Activated gamma-delta T cell (primary cell): ENCODE results near the gene BRF1.
A peak's percentile ranks its signal among the peaks of the same experiment; 100 is the strongest.

ENCODE experiments used
- DNase-seq: peaks from one replicate; lab custom pipeline; 2025; lab: John Stamatoyannopoulos, UW

The BRF1 gene

DNA sequence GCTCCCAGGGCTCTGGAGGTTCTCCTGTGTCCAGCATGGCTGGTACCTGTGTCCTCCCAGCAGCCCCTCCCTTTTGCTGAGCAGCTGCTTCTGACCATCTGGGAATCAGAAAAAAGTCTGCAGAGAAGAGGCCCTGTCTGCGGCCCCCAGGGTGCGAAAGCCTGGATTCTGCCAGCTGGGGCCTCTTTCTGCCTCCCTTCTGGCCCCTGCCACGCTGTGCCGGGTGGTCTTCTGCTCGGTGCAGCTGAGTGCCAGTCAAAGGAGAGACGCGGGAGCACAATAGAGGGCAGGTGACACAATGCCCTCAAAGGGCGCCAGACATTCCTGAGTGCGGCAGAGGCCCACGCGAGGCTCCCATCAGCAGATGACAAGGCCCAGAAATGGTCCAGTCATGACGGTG, 39.8 kb downstream of the BRF1 start:
- DNase-seq, result no peak

DNA sequence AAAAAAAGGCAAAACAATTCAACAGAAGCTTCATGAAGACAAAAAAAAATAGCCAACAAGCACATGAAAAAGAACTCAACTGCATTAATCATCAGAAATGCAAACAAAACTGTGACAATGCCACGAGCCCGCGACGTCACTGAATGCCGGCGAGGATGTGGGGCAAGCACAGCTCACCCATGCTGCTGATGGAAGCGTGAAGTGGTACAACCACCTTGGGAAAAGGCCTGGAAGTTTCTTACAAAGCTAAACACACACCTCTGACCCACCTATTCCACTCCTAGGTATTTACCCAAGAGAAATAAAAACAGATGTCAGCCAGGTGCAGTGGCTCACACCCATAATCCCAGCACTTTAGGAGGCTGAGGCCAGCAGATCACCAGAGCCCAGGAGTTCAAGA, 42.0 kb downstream of the BRF1 start:
- DNase-seq, result no peak

DNA sequence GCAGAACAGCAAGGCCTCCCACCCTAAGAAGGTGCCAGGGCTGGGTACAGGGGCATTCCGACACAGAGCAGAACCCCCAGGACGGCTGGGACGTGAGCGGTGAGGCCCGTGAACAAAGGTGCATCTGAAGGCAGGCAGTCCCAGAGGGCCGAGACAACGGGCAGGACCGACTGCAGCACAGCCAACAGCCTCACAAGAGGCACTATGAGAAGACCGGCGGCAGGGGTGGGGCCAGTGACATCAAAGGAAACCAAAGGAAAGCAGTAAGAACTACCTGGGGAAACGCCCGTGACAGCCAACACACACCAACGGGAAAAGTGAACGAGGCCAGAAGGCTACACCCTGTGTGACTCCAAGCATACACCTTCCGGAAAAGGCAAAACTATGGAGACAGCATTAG, 43.3 kb downstream of the BRF1 start:
- no peak for DNase-seq

DNA sequence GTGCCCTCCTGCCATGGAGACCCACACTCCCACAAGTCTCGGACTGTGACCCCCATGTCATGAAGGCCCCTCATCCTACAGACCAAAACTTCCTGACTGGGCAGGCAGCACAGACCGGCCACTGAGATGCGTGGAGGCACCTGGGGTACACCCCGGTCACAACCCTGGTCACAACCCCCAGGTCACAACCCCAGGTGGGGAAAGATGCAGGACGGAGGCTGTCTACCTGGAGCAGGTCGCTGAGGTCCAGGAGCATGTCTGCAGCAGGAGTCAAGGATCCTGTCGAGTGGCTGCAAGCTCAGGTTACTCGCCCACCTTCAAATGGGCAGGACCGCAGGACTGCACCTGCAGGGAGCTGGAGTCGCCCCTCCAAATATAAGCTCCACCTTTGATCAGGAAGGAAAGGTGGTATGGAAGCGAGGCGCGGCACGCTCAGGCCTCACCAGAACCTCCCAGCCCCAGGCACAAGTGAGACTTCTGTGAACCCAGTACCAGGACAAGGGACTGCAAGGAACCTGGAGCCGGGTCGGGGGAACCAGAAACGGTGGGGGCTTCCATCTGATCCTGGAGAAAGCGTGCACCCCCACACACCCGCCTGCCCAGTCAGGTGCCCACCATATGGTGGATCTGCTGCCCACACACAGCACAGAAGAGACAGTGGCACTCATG, 44.4 kb downstream of the BRF1 start:
- DNase-seq, result no peak

DNA sequence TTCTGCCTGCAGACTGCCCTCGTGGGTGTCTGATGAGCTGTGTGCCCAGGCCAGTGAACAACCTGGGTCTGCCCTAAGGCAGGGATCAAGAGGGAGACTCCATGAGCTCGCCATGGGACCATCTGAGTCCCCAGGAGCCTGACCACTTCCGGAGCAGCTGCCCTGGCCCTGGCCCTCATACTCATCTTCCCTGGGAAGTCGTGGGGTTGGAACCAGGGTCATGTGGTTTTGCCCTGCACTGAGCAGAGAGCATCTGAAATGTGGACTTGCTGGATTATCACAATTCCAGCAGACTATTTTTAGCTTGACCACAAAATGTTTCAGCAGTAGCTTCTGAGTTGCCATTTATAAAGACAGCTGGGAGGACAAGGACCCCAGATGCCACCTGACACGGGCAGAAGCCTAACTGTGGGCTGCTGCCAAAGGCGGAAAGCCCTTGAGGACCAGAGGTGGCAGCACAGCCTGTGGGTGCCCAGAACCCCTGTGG, 45.7 kb downstream of the BRF1 start:
- DNase-seq, result no peak

DNA sequence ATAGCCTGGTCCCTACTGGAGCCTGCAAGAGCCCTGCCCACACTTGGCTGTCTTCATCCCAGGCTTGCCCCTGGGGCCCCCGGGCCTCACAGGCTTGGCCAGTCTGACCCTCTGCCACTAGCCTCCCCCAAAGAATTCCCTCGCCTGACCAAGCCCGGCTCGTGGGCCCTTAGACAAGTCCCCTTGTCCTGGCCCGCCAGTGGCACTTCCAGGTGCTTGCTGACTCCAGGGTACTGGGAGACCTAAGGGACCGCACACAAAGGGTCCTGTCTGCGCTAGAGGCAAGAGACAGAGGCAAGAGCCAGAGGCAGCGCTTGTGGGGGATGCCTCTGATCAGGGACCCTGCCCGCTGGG, 47.5 kb downstream of the BRF1 start:
- no peak for DNase-seq

DNA sequence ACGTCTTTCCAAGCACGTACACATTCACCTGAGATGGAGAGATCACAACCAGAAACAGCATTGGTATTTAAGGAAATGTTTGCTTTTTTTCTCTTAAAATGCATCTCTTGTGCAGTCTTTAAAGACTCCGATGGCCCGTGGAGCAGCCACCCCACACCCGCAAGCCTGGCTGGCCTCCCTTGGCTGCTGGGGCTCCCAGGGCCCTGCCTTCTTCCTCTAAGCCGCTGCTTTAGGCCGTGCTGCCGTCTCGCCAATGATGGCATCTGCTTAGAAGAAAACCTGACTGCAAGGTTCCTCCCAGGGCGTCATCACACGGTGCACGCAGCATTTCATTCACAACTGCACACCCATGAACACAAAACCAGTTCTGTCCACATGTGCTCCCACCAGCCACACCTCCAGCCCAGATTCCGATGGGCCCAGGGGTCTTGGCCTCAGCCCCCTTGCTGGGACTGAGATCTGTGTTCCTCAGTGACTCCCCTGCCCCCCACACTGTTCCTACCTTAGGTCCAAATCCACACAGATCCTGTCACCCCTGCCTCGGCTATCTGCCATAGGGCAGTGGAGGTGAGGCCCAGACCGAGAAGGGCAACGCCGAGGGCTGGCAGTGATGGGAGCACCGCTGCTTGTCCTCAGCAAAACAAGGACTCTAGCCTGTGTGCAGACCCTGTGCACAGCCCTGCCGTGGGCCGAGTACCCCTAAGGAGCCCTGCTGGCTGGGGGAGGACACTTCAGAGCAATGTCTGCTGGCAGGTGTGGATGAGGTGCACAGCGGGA, 48.1 kb downstream of the BRF1 start:
- DNase-seq, result no peak

DNA sequence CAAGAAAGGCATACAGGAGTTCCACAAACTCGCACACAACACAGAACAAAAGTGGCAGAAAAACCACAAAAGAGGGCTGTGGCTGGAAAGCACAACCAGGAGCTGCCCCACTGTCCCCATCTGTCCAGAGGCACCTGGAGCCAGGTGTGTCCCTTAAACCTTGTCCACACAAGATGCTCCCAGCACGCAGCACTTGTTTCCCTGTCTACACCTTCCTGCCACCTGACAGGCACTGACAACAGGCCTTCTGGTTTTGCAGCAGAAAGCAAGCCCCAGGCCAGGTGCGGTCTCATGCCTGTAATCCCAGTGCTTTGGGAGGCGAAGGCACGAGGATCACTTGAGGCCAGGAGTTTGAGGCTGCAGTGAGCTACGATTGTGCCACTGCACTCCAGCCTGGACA, 48.9 kb downstream of the BRF1 start:
- DNase-seq, result no peak

DNA sequence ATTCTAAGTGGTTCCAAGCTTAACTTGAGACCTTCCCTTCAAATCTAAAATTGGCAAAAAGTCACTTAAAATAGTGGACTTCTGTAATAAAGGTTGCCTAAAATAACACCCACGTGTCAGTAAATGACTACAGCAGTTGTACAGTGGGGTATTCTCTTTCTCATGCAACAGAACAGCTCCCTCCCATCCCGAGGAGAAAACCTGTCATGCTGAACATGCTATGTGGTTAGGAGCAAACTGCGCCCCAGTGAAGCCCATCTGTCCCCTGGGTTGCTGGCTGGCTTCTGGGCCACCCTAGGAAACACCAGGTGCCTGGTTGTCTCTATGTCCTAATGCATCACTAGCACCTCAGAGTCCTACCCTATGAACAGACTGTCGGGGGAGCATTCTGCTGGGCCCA, 49.8 kb downstream of the BRF1 start:
- no peak for DNase-seq

DNA sequence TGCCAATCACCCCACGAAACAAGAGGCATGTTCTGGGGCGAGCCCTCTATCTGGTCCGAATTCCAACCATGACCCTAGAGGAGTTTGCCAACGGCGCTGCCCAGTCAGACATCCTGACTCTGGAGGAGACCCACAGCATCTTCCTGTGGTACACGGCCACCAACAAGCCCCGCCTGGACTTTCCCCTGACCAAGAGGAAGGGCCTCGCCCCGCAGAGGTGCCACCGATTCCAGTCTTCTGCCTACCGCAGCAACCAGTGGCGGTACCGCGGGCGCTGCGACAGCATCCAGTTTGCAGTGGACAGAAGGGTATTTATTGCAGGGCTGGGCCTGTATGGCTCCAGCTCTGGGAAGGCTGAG, 50.8 kb downstream of the BRF1 start:
- no peak for DNase-seq

DNA sequence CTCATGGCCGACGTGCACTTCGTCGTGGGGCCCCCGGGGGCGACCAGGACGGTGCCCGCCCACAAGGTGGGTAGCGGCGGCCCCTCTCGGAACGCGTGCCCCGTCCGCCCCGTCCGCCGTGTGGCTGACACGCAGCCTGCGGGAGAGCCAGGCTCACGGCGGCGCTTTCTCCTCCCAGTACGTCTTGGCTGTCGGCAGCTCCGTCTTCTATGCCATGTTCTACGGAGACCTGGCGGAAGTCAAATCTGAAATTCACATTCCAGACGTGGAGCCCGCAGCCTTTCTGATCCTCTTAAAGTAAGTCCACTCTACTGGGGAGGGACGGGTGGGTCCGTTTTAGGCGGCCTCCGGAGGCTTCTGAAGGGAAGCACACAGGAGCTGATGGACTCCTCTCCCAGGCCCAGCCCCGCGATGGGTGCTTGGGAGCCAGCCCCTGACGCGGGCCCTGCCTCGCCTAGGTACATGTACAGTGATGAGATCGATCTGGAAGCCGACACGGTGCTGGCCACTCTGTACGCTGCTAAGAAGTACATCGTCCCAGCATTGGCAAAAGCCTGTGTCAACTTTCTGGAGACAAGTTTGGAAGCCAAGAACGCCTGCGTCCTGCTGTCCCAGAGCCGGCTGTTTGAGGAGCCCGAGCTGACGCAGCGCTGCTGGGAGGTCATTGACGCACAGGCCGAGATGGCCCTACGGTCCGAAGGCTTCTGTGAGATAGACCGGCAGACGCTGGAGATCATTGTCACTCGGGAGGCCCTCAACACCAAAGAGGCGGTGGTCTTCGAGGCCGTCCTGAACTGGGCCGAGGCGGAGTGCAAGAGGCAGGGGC, 51.4 kb downstream of the BRF1 start:
- no peak for DNase-seq

DNA sequence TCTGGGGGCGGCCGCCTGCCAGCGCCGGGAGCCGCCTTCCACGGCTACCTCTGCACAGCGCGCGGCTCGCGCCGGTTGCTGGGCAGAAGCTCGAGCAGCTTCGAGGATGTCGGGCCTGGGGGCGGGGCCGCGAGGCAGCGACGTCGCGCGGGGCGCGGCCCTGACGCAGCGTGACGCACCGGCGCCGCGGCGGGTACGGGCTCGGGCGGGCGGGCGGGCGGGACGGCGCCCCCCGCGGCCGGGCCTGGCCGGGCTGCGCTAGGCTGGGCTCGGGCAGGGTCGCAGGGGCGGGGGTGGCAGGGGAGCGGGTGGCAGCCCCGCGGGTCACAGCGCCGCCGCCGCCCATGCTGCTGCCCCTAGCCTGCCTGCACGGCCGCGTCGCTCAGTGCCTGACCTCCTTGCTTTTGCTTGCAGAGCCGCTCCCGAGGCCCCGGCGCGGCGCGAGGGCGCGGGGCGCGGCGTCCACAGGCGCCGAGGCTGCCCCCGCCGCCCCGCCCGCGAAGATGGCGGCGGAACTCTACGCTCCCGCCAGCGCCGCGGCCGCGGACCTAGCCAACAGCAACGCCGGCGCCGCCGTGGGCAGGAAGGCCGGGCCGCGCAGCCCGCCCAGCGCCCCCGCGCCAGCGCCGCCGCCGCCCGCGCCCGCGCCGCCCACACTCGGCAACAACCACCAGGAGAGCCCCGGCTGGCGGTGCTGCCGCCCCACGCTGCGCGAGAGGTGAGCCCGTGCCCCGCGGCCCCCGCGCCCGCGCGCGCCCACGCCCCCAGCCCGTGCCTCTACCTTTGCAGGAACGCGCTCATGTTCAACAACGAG, 52.2 kb downstream of the BRF1 start, which contains the start of gene BTBD6:
Gene BTBD6, plus strand, starts transcription at position 166 of the 814 bp plus-strand sequence. Its CDS starts 179 bp downstream, at position 345.
- DNase-seq, result peak; percentile 83

DNA sequence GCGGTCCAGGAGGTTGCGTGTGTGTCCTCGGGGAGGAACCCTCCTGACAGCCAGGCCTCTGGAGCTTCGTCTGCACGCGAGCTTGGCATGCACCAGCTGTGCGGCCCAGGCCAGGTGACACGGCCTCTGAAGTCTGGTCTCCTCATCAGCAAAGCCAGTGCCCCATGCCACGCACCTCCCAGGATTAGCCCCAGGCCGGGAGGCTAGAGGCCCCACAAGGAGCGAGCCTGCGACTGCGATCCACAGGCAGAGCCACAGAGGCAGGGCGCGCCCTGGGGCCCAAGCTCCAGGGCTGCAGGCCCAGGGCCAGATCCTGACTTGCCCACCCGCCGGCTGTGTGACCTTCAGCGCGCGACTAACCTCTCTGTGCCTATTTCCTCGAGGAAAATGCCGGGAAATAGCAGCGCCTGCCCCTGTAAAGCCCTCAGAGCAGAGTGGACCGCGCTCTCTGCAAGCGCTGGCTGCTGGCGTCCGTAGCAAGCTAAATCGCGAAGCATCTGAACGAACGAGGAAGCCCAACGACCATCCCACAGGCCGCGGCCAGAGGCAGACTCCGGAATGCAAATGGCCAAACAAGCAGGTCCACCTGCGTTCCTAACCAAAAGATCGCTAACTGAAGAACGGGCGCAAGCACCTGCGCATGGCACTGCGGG, 53.0 kb downstream of the BRF1 start:
- no peak for DNase-seq

DNA sequence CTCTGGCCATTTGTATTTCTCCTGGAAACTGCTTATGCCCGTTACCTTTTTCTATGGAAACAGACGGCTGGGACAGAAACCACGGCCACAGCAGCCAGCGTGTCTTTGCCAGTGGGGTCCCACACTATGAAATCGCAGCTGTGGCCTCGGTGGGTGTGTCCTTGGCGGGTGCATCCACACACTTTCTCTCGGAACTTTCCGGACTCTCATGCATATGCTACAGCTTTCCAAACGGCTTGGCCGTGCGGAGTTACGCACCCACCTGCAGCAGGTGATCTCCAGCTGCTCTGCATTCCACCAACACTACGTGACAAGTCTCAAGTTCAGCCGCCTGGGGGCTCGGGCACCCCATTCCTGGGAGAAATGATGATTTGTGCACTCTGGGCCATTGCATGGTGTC, 53.8 kb downstream of the BRF1 start:
- DNase-seq, result no peak

DNA sequence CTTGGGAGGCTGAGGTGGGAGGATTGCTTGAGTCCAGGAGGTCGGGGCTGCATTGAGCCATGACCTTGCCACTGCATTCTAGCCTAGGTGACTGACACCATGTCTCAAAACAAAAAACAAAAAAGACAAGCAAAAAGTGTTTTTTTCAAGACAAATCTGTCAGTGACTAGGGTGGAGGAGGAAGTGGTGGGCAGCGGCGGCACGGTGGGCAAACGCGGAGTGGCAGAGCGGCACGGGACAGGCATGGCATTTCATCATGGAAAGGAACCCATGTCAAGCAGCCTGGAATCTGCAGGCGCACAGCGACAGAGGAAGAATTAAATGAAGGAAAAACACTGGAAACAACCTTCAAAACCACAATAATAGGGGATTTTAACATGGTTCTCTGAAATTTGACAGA, 56.5 kb downstream of the BRF1 start:
- DNase-seq, result no peak

DNA sequence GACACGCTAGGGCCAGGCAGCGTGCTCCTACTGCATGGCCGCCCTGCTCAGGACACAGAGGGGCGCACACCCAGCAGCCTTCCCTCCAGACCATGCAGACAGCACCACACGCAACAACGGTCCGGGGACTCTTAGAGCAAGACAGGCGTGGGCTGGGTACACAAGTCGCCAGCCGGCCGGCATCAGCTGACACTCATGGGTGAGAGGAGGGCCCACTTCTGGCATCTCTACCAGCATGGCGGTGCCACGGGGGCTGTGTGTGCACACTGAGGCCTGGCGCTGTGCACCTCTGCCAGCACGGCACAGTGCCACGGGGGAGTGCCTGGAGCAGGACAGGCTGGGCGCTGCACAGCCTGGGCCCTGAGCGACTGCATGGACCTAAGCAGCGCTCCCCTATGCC, 59.2 kb downstream of the BRF1 start:
- DNase-seq, result no peak

DNA sequence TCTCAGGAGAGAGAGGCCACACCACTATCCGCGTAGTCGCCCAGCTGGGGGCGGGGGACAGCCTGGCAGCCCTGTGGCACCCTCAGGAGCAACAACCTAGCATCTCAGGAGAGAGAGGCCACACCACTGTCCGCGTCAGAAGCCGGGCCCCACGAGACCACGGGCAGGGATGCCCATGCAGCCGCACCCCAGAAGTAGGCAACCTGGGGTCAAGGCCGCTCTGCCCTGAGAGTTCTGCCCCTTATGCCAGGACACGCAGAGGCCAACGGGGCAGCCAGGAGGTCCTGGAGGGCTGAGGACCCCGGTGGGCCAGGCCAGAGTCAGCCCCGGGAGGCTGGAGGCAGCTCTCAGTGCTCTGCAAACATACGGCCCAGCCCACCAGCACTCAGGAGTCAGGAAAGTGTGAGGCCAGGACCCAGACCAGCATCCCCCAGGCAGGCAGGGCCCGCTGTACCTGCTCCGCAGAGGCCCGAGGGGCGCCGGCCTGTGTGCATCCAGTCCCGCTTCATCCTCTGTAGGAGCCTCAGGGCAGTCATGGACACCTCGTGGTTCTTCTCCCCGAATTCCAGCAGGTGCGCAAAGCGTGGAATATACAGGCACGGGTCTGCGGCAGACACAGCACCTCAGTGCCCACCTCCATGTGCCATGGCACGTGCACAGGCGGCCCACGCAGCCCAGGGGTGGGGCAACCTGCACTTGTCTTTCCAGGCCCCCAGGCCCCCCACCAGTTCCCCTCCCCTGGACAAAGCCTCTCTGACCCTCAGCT, 59.8 kb downstream of the BRF1 start:
- DNase-seq, result no peak

DNA sequence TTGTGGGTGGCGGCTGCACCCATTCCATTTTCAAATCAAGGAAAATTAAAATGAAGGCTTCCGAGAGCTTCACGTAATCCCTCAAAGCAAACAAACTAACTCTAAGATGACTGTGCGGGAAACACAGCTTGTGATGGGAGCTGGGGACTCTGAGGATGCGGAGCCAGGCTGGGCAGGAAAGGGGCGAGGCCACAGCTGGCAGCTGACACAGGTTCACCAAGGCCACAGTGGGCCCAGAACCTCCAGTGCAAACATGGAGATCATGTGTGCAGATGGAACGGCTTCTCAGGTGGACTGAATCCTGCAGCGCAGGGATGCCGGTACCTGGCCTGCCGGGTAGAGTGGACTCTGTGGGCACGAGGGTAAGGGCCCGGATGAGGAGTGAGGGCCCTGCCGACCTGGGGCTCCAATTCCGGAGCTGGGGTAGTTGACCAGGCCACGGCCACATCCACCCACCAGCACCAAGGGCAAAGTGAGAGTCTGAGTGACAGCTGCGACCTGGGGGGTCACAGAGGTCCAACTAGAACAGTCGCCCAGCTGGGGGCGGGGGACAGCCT, 71.6 kb downstream of the BRF1 start:
- no peak for DNase-seq

DNA sequence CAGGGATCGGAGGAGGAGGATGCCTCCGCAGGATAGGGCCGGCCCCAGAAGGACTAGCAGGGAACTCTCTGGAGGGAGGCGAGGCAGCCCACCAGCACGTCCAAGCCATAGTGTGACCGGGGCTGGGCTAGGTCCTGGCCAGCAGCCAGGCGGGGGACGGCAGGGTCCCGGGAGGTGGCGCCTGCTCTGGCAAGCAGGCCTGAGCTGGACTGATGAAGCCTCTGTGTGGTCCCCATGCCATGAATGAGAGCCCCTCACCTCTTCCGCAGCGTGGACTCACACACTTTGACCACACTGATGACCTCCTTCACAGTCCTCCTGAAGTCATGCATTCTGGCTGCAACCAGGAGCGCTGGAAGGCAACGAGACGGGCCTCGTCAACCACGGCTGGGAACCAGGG, 72.2 kb downstream of the BRF1 start:
- no peak for DNase-seq

DNA sequence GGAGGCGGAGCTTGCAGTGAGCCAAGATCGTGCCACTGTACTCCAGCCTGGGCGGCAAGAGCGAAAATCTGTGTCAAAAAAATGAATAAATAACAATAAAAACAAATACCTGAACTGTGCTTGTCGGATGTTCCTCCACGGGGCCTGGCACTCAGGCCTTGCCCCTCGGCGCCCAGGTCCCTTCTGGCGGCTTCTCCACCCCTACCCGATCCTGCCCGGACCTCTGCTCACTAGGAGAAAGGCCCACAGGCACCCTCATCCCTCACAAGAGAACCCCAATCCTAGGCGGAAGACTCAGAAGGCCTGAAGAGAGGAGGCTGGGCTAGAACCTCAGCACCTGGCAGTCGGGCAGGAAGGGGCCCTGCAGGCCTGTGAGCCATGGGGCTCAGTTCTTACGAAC, 73.5 kb downstream of the BRF1 start:
- DNase-seq, result no peak
